B cell (primary cell): Measurements from ENCODE around the gene KCNC4. TPM values are rescaled to one million over a fixed set of nuclear protein-coding genes. Genes with fewer than 3 reads are reported as not detected.
A peak's percentile ranks its signal among the peaks of the same experiment; 100 is the strongest.

Source experiments
- ATAC-seq: fragments of 200-7000 bp; cut with Tn5 transposase; one replicate; pipeline ENCODE4 v1.10.0; 2021; ENCODE audit warnings: low read depth, mild to moderate bottlenecking, moderate number of reproducible peaks, moderate library complexity
- CTCF ChIA-PET: fragments of 350-600 bp; sonication (Branson Sonifier 250); formaldehyde crosslinking; loops from one replicate; lab custom pipeline; 2021; ENCODE audit warnings: antibody characterized with exemption, inconsistent platforms; lab: Charles Lee
- POLR2A ChIA-PET: fragments of 350-600 bp; sonication (Branson Sonifier 250); formaldehyde crosslinking; loops from one replicate; lab custom pipeline; 2021; ENCODE audit warnings: antibody characterized with exemption; lab: Charles Lee
- DNase-seq: peaks from one replicate; pipeline ENCODE4 v3.0.0; 2013
- H2AFZ ChIP-seq: 2 replicates; pipeline ENCODE4 v1.6.1; 2012; ENCODE audit warnings: mild to moderate bottlenecking, low read depth, low read length; ENCODE audit not compliant: insufficient read depth, poor library complexity, severe bottlenecking
- H3K27ac ChIP-seq, 2 donors: 1 replicate in 1 of 2; 2 replicates in 1 of 2; pipeline ENCODE4 v1.5.1; 2012 to 2013; ENCODE audit warnings: low read length in 2 of 2, mild to moderate bottlenecking in 2 of 2, moderate library complexity in 1 of 2
- H3K27me3 ChIP-seq, 4 experiments: fragments of 200-600 bp in 1 of 4; sonication (generic) in 1 of 4; replicated peaks in 1 of 4; 1 replicate in 2 of 4; 2 replicates in 2 of 4; pipeline versions ENCODE4 v1.6.1 to v1.7.0; 2013 to 2016; ENCODE audit warnings: low read length in 3 of 4, mild to moderate bottlenecking in 2 of 4, mixed read lengths in 1 of 4, moderate library complexity in 1 of 4; ENCODE audit not compliant: insufficient read depth in 4 of 4, control insufficient read depth in 3 of 4; ENCODE audit errors: control extremely low read depth in 1 of 4
- H3K36me3 ChIP-seq, 2 experiments: replicated peaks in 1 of 2; 1 replicate in 1 of 2; 2 replicates in 1 of 2; pipeline versions ENCODE4 v1.6.1 to v1.7.1; 2013; ENCODE audit warnings: low read length in 1 of 2; ENCODE audit not compliant: insufficient read depth in 2 of 2, control insufficient read depth in 1 of 2; ENCODE audit errors: control extremely low read depth in 1 of 2, extremely low read depth in 1 of 2
- H3K4me1 ChIP-seq, 2 donors: fragments of 200-600 bp in 1 of 2; sonication (generic) in 1 of 2; 1 replicate in 1 of 2; 2 replicates in 1 of 2; pipeline versions ENCODE4 v1.5.1 to v1.6.1; 2013 to 2017; ENCODE audit warnings: low read length in 2 of 2; ENCODE audit not compliant: control insufficient read depth in 2 of 2, insufficient read depth in 2 of 2
- H3K4me2 ChIP-seq: replicated peaks from 2 replicates; pipeline ENCODE3; 2012; ENCODE audit warnings: mild to moderate bottlenecking, low read depth, low read length; ENCODE audit not compliant: poor library complexity, severe bottlenecking
- H3K4me3 ChIP-seq, 5 experiments: fragments of 200-600 bp in 1 of 5; sonication (generic) in 1 of 5; 1 replicate in 3 of 5; 2 replicates in 2 of 5; pipeline versions ENCODE4 v1.5.1 to v1.7.0; 2011 to 2016; ENCODE audit warnings: low read length in 4 of 5, mild to moderate bottlenecking in 4 of 5, low read depth in 2 of 5, control low read depth in 1 of 5, moderate library complexity in 1 of 5; ENCODE audit not compliant: insufficient read depth in 1 of 5; ENCODE audit errors: control extremely low read depth in 1 of 5, extremely low read depth in 1 of 5
- H3K79me2 ChIP-seq: fragments of 200-600 bp; sonication (generic); one replicate; pipeline ENCODE4 v1.6.0; 2016; ENCODE audit warnings: low read length; ENCODE audit not compliant: control insufficient read depth, insufficient read depth
- H3K9ac ChIP-seq: fragments of 200-600 bp; sonication (generic); 2 replicates; pipeline ENCODE4 v1.6.1; 2017; ENCODE audit warnings: mild to moderate bottlenecking, low read length, moderate library complexity
- H3K9me3 ChIP-seq, 3 donors: one replicate each; pipeline versions ENCODE4 v1.6.1 to v1.7.1; 2013; ENCODE audit warnings: low read length in 2 of 3; ENCODE audit not compliant: control insufficient read depth in 2 of 3, insufficient read depth in 1 of 3; ENCODE audit errors: control extremely low read depth in 1 of 3
- H4K20me1 ChIP-seq: 2 replicates; pipeline ENCODE4 v1.6.0; 2012; ENCODE audit warnings: mild to moderate bottlenecking, low read length; ENCODE audit not compliant: insufficient read depth, control insufficient read depth, poor library complexity, severe bottlenecking
- H3K27ac Mint-ChIP-seq: one replicate; pipeline ENCODE4 v1.8.0; 2021; ENCODE audit warnings: mixed read lengths
- H3K27me3 Mint-ChIP-seq: one replicate; pipeline ENCODE4 v1.8.0; 2021; ENCODE audit warnings: mixed read lengths
- H3K4me1 Mint-ChIP-seq: one replicate; pipeline ENCODE4 v1.8.0; 2021; ENCODE audit warnings: mixed read lengths
- H3K4me3 Mint-ChIP-seq: one replicate; pipeline ENCODE4 v1.8.0; 2021; ENCODE audit warnings: mixed read lengths
- H3K9me3 Mint-ChIP-seq: one replicate; pipeline ENCODE4 v1.8.0; 2022; ENCODE audit warnings: mixed read lengths; ENCODE audit not compliant: insufficient read depth
- CTCF ChIP-seq: fragments of 200-600 bp; IDR thresholded peaks from one replicate; pipeline ENCODE4 v1.8.0; 2022; ENCODE audit warnings: antibody characterized with exemption, mild to moderate bottlenecking
- EZH2 ChIP-seq: IDR thresholded peaks from 2 replicates; pipeline ENCODE4 v1.6.1; 2012; ENCODE audit warnings: borderline replicate concordance, low read depth, mild to moderate bottlenecking, moderate library complexity, low read length; ENCODE audit not compliant: insufficient read depth, poor library complexity, severe bottlenecking
- WGBS: methylation state at CpG from one replicate; pipeline ENCODE4 v1.1.5; 2013; ENCODE audit warnings: missing lambda C conversion rate; ENCODE audit not compliant: insufficient coverage; 5-methylcytosine and 5-hydroxymethylcytosine counted together
- intact Hi-C: fragments of 100-400 bp; cut with micrococcal nuclease; formaldehyde crosslinking; loops from one replicate; pipeline ENCODE4 v1.10.0; 2022
- polyA plus RNA-seq: library from polyadenylated mRNA; depleted of rRNA; stranded (reverse); fragments of >200 nt; gene quantifications from 2 replicates; pipeline ENCODE4 v1.2.3, GENCODE V29; 2012
- total RNA-seq, 2 donors: library from RNA; stranded (reverse); fragments of 120-200 nt in 1 of 2; gene quantifications; 1 replicate in 1 of 2; 2 replicates in 1 of 2; pipeline versions ENCODE4 v1.2.3 to v1.2.4, GENCODE V29; 2013 to 2022

KCNC4 gene
- total and polyA plus RNA-seq, 2 donors (not counting 1 experiment from before 2014, with no cell fraction given): 3.2 to 24.1 TPM

GRCh38 chr1:110195196-110195595, 14.9 kb upstream of the KCNC4 start:
- no peaks in the 10 kb centered on the region for H3K4me1 Mint-ChIP-seq
- no peak for TF ChIP-seq CTCF
- no peak for TF ChIP-seq EZH2
- WGBS: 95% methylated on average over 8 of the region's 10 CpGs

DNA sequence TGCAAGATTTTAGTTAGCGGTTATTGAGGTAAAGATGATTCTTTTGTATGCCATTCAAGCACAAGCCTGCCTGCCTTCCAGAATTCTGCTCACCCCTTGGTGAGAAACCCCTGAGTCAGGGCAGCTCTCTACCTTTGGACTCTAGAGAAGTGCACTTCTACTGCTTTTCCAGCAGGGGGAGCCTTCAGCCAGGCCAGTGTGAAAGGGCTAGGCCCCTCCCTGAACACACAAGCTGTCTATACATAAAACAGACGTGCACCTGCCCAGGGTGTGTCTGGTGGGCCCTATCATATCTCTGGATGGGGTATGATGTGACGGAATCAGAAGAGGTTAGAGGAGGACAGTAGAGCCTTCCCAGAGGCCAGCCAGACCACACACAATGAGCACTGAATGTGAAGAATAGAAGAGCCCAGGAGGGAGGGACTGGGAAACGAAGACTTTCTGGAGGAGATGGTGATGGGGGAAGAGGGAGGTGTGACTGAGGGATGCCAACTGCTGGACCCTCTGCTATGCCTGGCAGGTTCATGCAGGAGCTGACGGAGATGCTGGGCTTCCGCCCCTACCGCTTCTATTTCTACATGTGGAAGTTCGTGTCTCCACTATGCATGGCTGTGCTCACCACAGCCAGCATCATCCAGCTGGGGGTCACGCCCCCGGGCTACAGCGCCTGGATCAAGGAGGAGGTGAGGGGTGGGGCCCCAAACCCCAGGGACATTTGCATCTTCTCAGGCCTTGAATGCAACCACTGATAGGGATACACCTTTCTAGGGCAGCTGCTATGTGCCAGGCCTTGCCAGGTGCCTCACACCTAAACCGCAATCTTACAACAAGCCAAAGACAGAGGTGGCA, 13.0 kb upstream of the KCNC4 start:
- CTCF ChIA-PET: interaction anchor here (0.7 to 24.7 kb wide), 25 partner anchors 10 to 312 kb away, joined by 3 to 837 read pairs (median 5); partner anchors contain the start of genes KCNC4 and PROK1
- Histone ChIP-seq H3K27ac (no peak overlapping the region), H3K9me3 (no peaks in the 10 kb centered on the region), H2AFZ (no peak overlapping the region), H3K4me2 (no peak overlapping the region), H3K9ac (no peak overlapping the region), H3K27me3 (peaks cover 0 to 3% (median 0%) of the 10 kb centered on the region in 4 experiments), H3K36me3 (no peaks in the 10 kb centered on the region), H3K4me1 (no peaks in the 10 kb centered on the region), H3K4me3 (no peak overlapping the region), H3K79me2 (no peaks in the 10 kb centered on the region), H4K20me1 (no peaks in the 10 kb centered on the region)
- ATAC-seq (peak; percentile 93), DNase-seq (peak; percentile 71)
- TF ChIP-seq CTCF (peak; percentile 97), EZH2 (no peak)
- H3K27me3 Mint-ChIP-seq: peaks cover 4% of the 10 kb centered on the region
- no peaks in the 10 kb centered on the region for H3K4me1 Mint-ChIP-seq
- no peak overlapping the region for H3K27ac Mint-ChIP-seq
- intact Hi-C loops: loop anchor here (1.0 kb wide), 2 partner anchors 263 to 299 kb away; no protein-coding TSS in a partner anchor
- H3K4me3 Mint-ChIP-seq: no peak overlapping the region
- no peaks in the 10 kb centered on the region for H3K9me3 Mint-ChIP-seq
- POLR2A ChIA-PET: interaction anchor here (0.6 kb wide), 1 partner anchor 15 kb away, joined by 3 read pairs; no protein-coding TSS in a partner anchor
- WGBS: 79% methylated on average over 9 of the region's 12 CpGs

More at GRCh38 chr1:110195196-110195595, 14.9 kb upstream of the KCNC4 start:
- DNase-seq (no peak), ATAC-seq (no peak)
- H3K4me1 ChIP-seq: no peaks in the 10 kb centered on the region
- no peak overlapping the region for H3K27ac ChIP-seq
- no peaks in the 10 kb centered on the region for H4K20me1 ChIP-seq
- Mint-ChIP-seq H3K4me3 (no peak overlapping the region), H3K9me3 (no peaks in the 10 kb centered on the region), H3K27ac (no peak overlapping the region), H3K27me3 (peaks cover 15% of the 10 kb centered on the region)
- no peak overlapping the region for H2AFZ ChIP-seq
- no peaks in the 10 kb centered on the region for H3K9me3 ChIP-seq
- no peak overlapping the region for H3K4me2 ChIP-seq
- H3K9ac ChIP-seq: no peak overlapping the region
- H3K79me2 ChIP-seq: no peaks in the 10 kb centered on the region
- intact Hi-C loops: no loop called here
- POLR2A ChIA-PET: no interaction called here
- peaks cover 0 to 3% (median 0%) of the 10 kb centered on the region in 4 experiments for H3K27me3 ChIP-seq
- CTCF ChIA-PET: interaction anchor here (1.9 to 24.7 kb wide), 4 partner anchors 8 to 302 kb away, joined by 4 to 531 read pairs (median 33); partner anchors contain the start of gene KCNC4
- no peak overlapping the region for H3K4me3 ChIP-seq
- no peaks in the 10 kb centered on the region for H3K36me3 ChIP-seq
